Mammary epithelial cell (primary cell): Measurements from ENCODE around the gene CPXM2.

Experiments
- CTCF ChIP-seq, 2 donors: IDR thresholded peaks in 1 of 2; conservative IDR thresholded peaks in 1 of 2; 2 replicates each; pipeline ENCODE4 v1.5.1; 2011 to 2012; ENCODE audit warnings: inconsistent platforms in 2 of 2, low read length in 2 of 2, mild to moderate bottlenecking in 2 of 2, control low read depth in 1 of 2, low read depth in 1 of 2; ENCODE audit not compliant: insufficient read depth in 1 of 2; ENCODE audit errors: extremely low read depth in 1 of 2
- EZH2 ChIP-seq: IDR thresholded peaks from 2 replicates; pipeline ENCODE4 v1.6.1; 2012; ENCODE audit warnings: low read length, inconsistent platforms, borderline replicate concordance

GRCh38 chr10:123841115-123841514 is 50.5 kb downstream of the CPXM2 start:
- TF ChIP-seq CTCF (conservative IDR thresholded peaks at IDR 0.05 in 1 of 2, IDR thresholded peaks at IDR 0.05 in 1 of 2; ENCODE audit: extremely low read depth in 1 of 2, insufficient read depth in 1 of 2, low read depth in 1 of 2, low read length in 2 of 2) (no peak), EZH2 (no peak)
